Dedifferentiated amniotic fluid mesenchymal stem cell (primary cell): Measurements from ENCODE around the gene DNAJC28.
A peak's percentile ranks its signal among the peaks of the same experiment; 100 is the strongest.
"Not testable (repeated sequence)": the region's sequence is repeated elsewhere in the genome, so short reads cannot be mapped to it uniquely, and the experiment has no call there.

Experiments used
- DNase-seq: peaks from one replicate; pipeline ENCODE4 v3.0.0-alpha.2; 2016; ENCODE audit errors: extremely low spot score

DNAJC28 gene

GRCh38 chr21:33481314-33481943, 10.1 kb downstream of the DNAJC28 start:
- DNase-seq = peak; percentile 12

GRCh38 chr21:33480481-33481103, 10.9 kb downstream of the DNAJC28 start:
- no peak for DNase-seq

GRCh38 chr21:33479679-33480480, 11.6 kb downstream of the DNAJC28 start, which contains the start of gene TMEM50B:
Gene TMEM50B (minus strand): TSS chr21:33479974. CDS start chr21:33468885, 11,089 bp downstream.
- DNase-seq = peak; percentile 93

GRCh38 chr21:33478935-33479678, 12.4 kb downstream of the DNAJC28 start:
- DNase-seq = no peak

GRCh38 chr21:33478182-33478581, 13.3 kb downstream of the DNAJC28 start:
- DNase-seq = no peak

GRCh38 chr21:33477066-33477465, 14.4 kb downstream of the DNAJC28 start:
- DNase-seq = no peak

- no peak for DNase-seq
Measured at GRCh38 chr21:33473344-33473743, 18.2 kb downstream of the DNAJC28 start.

- DNase-seq = no peak
Measured at GRCh38 chr21:33470701-33471100, 20.8 kb downstream of the DNAJC28 start.

- not testable (repeated sequence) for DNase-seq
Measured at GRCh38 chr21:33469183-33469582, 22.3 kb downstream of the DNAJC28 start.

- DNase-seq = no peak
Measured at GRCh38 chr21:33461538-33462250, 29.8 kb downstream of the DNAJC28 start.

GRCh38 chr21:33458861-33459260, 32.7 kb downstream of the DNAJC28 start:
- DNase-seq = no peak

GRCh38 chr21:33455686-33456446, 35.6 kb downstream of the DNAJC28 start:
- DNase-seq = no peak

- no peak for DNase-seq
Measured at GRCh38 chr21:33452362-33452761, 39.2 kb downstream of the DNAJC28 start.

GRCh38 chr21:33451634-33452071, 39.9 kb downstream of the DNAJC28 start:
- no peak for DNase-seq

- DNase-seq = no peak
Measured at GRCh38 chr21:33449616-33450015, 41.9 kb downstream of the DNAJC28 start.

- DNase-seq = not testable (repeated sequence)
Measured at GRCh38 chr21:33446620-33447019, 44.9 kb downstream of the DNAJC28 start.

- DNase-seq = no peak
Measured at GRCh38 chr21:33444499-33444898, 47.0 kb downstream of the DNAJC28 start.

- DNase-seq = no peak
Measured at GRCh38 chr21:33443194-33443593, 48.3 kb downstream of the DNAJC28 start.

- peak; percentile 61 for DNase-seq
Measured at GRCh38 chr21:33441489-33442477, 49.7 kb downstream of the DNAJC28 start.
